Activated naive CD8-positive, alpha-beta T cell treated with anti-CD3 and anti-CD28 coated beads, Interleukin-2, amount 10 ng/mL, durations not matched to agents 7 days and 5 days (primary cell): ENCODE measurements around the gene CCDC80. TPM values are rescaled to one million over a fixed set of nuclear protein-coding genes. Genes with fewer than 3 reads are reported as not detected.

Source experiments
- ATAC-seq: fragments of 150-1000 bp; cut with Tn5 transposase; one replicate; pipeline ENCODE4 v1.10.0; 2021; ENCODE audit warnings: low read depth, moderate library complexity
- POLR2A ChIA-PET: fragments of 350-600 bp; sonication (Branson Sonifier 250); formaldehyde crosslinking; loops from one replicate; lab custom pipeline; 2021; ENCODE audit warnings: antibody characterized with exemption; lab: Charles Lee
- DNase-seq: peaks from one replicate; pipeline ENCODE4 v3.0.0; 2021
- H3K27ac Mint-ChIP-seq: one replicate; pipeline ENCODE4 v1.8.0; 2022; ENCODE audit warnings: mild to moderate bottlenecking, mixed read lengths
- H3K27me3 Mint-ChIP-seq: one replicate; pipeline ENCODE4 v1.8.0; 2022; ENCODE audit warnings: mild to moderate bottlenecking, moderate library complexity, mixed read lengths
- H3K36me3 Mint-ChIP-seq: one replicate; pipeline ENCODE4 v1.8.0; 2021; ENCODE audit warnings: mild to moderate bottlenecking, mixed read lengths
- H3K4me1 Mint-ChIP-seq: one replicate; pipeline ENCODE4 v1.8.0; 2021; ENCODE audit warnings: mixed read lengths
- H3K4me3 Mint-ChIP-seq: one replicate; pipeline ENCODE4 v1.8.0; 2022; ENCODE audit warnings: mild to moderate bottlenecking, moderate library complexity, mixed read lengths
- H3K9me3 Mint-ChIP-seq: one replicate; pipeline ENCODE4 v1.8.0; 2021; ENCODE audit warnings: mixed read lengths
- total RNA-seq, 2 experiments: library from RNA; stranded (reverse); gene quantifications; one replicate each; pipeline ENCODE4 v1.2.3, GENCODE V29; 2021

Gene CCDC80
- total RNA-seq, 2 experiments from 2014 or later, result not detected

DNA sequence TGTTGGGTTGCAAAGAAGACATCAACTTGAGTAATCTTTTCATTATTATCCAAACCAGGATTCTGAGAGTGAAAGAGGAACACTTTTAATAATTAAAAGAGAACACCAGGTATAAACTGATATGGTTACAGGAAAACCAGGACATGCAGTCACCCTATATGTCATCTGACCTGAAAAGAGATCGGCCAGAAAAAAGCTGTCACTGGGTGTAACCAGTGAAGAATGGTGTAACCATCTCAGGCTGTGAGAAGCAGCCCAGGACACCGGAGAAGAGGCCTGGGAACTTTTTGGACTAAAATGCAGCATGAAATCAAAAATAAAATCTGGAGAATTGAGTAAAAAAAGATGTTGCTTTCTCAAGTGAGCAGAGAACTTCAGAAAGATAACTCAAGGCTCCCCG, 10.1 kb upstream of the CCDC80 start:
- H3K36me3 Mint-ChIP-seq, result peaks cover 5% of the 10 kb centered on the region
- H3K4me1 Mint-ChIP-seq, result peaks cover 15% of the 10 kb centered on the region
- no peak for DNase-seq
- POLR2A ChIA-PET, result no interaction called here
- ATAC-seq, result no peak
- peaks cover 8% of the 10 kb centered on the region for H3K27me3 Mint-ChIP-seq
- no peak overlapping the region for H3K27ac Mint-ChIP-seq
- H3K9me3 Mint-ChIP-seq, result peaks cover 1% of the 10 kb centered on the region
- H3K4me3 Mint-ChIP-seq, result no peak overlapping the region

DNA sequence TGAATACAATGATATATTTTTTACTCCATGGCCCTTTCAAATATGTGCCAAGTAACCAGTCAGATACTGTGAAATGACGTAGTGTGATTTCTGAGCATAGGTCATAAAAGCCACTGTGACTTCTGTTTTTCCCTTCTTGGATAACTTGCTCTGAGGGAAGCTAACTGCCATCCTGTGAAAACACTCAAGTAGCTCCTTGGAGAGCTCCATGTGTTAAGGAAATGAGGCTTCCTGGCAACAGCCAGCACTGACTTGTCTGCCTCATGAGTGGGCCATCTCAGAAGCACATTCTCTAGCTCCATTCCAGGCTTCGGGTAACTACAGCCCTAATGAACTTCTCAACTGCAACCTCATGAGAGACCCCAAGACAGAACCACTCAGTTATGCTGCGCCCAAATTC, 9.5 kb upstream of the CCDC80 start:
- H3K9me3 Mint-ChIP-seq, result peaks cover 1% of the 10 kb centered on the region
- H3K27ac Mint-ChIP-seq, result no peak overlapping the region
- ATAC-seq (no peak), DNase-seq (no peak)
- peaks cover 5% of the 10 kb centered on the region for H3K36me3 Mint-ChIP-seq
- H3K4me1 Mint-ChIP-seq, result peaks cover 15% of the 10 kb centered on the region
- H3K4me3 Mint-ChIP-seq, result no peak overlapping the region
- POLR2A ChIA-PET, result interaction anchor here (0.7 kb wide), 1 partner anchor 23 kb away, joined by 3 read pairs; no protein-coding TSS in a partner anchor
- H3K27me3 Mint-ChIP-seq, result peaks cover 8% of the 10 kb centered on the region

- Mint-ChIP-seq H3K36me3 (peaks cover 5% of the 10 kb centered on the region), H3K9me3 (peaks cover 1% of the 10 kb centered on the region), H3K27me3 (peaks cover 6% of the 10 kb centered on the region), H3K4me1 (peaks cover 13% of the 10 kb centered on the region), H3K27ac (no peak overlapping the region), H3K4me3 (no peak overlapping the region)
- no peak for DNase-seq
- no peak for ATAC-seq
- POLR2A ChIA-PET, result no interaction called here
Measured at GRCh38 chr3:112649478-112649735, 8.5 kb upstream of the CCDC80 start.

GRCh38 chr3:112647122-112647521, 6.2 kb upstream of the CCDC80 start:
- peaks cover 5% of the 10 kb centered on the region for H3K36me3 Mint-ChIP-seq
- H3K27ac Mint-ChIP-seq, result no peak overlapping the region

GRCh38 chr3:112646623-112647022, 5.7 kb upstream of the CCDC80 start:
- Mint-ChIP-seq H3K27ac (no peak overlapping the region), H3K4me3 (no peak overlapping the region), H3K27me3 (peaks cover 7% of the 10 kb centered on the region), H3K9me3 (peaks cover 1% of the 10 kb centered on the region), H3K4me1 (peaks cover 29% of the 10 kb centered on the region), H3K36me3 (peaks cover 5% of the 10 kb centered on the region)
- no peak for ATAC-seq
- DNase-seq, result no peak
- POLR2A ChIA-PET, result no interaction called here

More at GRCh38 chr3:112647122-112647521, 6.2 kb upstream of the CCDC80 start:
- no peak overlapping the region for H3K4me3 Mint-ChIP-seq
- peaks cover 6% of the 10 kb centered on the region for H3K27me3 Mint-ChIP-seq
- no peak for ATAC-seq
- DNase-seq, result no peak
- POLR2A ChIA-PET, result no interaction called here
- H3K9me3 Mint-ChIP-seq, result peaks cover 1% of the 10 kb centered on the region
- peaks cover 29% of the 10 kb centered on the region for H3K4me1 Mint-ChIP-seq

DNA sequence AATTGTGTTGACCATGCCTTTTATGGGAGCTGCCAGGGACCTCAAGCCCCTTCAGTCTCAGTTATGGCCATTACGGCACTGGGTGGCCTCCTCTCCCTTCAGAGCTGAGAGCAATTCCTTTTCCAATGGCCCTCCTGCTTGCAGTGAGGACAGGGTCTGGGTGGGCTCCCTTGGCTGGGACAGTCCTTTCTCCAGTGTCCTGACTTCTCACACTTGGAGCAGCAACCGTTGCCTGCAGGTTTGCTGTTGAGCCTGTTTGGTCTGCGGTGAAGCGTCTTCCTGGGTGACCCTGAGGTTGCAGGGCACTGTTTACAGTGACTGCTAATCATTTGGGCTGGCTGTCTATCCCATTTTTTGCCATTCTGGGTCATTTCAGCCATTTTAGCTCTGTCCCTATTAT, 3.5 kb upstream of the CCDC80 start:
- Mint-ChIP-seq H3K27ac (no peak overlapping the region), H3K36me3 (peaks cover 4% of the 10 kb centered on the region), H3K9me3 (peaks cover 1% of the 10 kb centered on the region), H3K4me3 (no peak overlapping the region), H3K4me1 (peaks cover 26% of the 10 kb centered on the region), H3K27me3 (peaks cover 7% of the 10 kb centered on the region)
- no peak for DNase-seq
- POLR2A ChIA-PET, result interaction anchor here (0.9 kb wide), 1 partner anchor 77 kb away, joined by 3 read pairs; no protein-coding TSS in a partner anchor
- ATAC-seq, result no peak

DNA sequence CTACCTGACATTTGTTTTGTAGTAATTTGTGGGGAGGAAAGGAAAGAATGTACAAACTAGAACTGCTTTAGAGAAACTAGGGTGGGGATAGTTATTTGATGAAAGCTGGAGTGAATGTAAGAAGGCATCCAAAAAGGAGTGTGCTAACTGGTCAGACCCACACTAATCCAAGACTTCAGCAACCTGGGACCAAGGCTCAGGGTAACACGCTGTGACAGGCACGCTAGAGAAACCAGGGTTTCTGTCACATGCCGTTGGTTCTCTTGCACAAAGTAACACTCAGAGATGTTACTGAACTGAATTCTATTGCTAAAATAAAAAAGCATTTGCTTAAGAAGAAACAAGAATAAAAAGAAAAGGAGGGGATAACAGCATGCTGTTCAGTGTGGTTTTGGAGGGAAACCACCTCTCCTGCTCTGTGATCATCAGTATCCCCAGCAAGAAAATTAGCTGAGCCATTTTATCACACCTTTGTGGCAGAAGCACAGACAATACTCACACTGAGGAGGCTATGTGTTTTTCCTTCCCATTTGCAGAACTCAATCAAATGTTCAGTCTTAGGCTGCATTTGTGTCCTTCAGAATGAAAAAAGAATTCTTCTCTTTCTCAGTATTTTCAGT, 2.8 kb upstream of the CCDC80 start:
- no peak for ATAC-seq
- peaks cover 7% of the 10 kb centered on the region for H3K27me3 Mint-ChIP-seq
- DNase-seq, result no peak
- no peak overlapping the region for H3K4me3 Mint-ChIP-seq
- no peak overlapping the region for H3K27ac Mint-ChIP-seq
- POLR2A ChIA-PET, result interaction anchor here (1.2 kb wide), 1 partner anchor 33 kb away, joined by 3 read pairs; no protein-coding TSS in a partner anchor
- H3K9me3 Mint-ChIP-seq, result peaks cover under 1% of the 10 kb centered on the region
- H3K4me1 Mint-ChIP-seq, result peaks cover 20% of the 10 kb centered on the region
- peaks cover under 1% of the 10 kb centered on the region for H3K36me3 Mint-ChIP-seq

DNA sequence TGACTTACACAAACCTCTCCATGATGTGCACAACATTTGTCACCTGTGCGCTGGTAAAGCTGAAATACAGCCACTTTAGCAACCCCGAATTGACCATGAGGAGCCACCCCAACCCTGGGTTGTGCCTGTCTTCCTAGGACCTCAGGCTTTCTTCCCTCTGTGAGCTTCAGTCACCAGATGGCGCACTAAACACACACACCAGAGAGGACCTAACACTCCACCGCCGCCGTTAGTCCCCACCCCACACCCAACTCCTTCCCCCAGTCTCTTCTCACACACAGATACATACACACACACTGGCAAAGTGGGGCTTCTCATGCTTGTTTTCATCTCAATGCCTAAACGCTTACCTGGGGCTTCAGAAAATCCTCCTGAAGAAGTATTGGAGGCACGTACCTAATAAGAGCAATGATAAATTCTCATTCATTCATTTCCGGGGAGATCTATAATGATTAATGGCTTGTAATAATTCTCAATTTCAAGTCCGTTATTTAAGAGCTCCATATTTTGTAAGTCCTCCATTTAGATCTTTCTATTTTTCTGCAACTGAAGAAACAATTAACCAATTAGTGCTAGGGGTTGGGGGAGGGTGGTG, 2.1 kb upstream of the CCDC80 start:
- peak overlapping the region; percentile 70 for H3K27ac Mint-ChIP-seq
- H3K4me3 Mint-ChIP-seq, result peak overlapping the region; percentile 72
- H3K36me3 Mint-ChIP-seq, result no peaks in the 10 kb centered on the region
- H3K4me1 Mint-ChIP-seq, result peaks cover 16% of the 10 kb centered on the region
- DNase-seq (peak; percentile 72), ATAC-seq (peak; percentile 98)
- H3K27me3 Mint-ChIP-seq, result peaks cover 8% of the 10 kb centered on the region
- H3K9me3 Mint-ChIP-seq, result no peaks in the 10 kb centered on the region
- POLR2A ChIA-PET, result interaction anchor here (1.2 to 1.5 kb wide), 2 partner anchors 34 to 336 kb away, joined by 3 to 4 read pairs; no protein-coding TSS in a partner anchor

DNA sequence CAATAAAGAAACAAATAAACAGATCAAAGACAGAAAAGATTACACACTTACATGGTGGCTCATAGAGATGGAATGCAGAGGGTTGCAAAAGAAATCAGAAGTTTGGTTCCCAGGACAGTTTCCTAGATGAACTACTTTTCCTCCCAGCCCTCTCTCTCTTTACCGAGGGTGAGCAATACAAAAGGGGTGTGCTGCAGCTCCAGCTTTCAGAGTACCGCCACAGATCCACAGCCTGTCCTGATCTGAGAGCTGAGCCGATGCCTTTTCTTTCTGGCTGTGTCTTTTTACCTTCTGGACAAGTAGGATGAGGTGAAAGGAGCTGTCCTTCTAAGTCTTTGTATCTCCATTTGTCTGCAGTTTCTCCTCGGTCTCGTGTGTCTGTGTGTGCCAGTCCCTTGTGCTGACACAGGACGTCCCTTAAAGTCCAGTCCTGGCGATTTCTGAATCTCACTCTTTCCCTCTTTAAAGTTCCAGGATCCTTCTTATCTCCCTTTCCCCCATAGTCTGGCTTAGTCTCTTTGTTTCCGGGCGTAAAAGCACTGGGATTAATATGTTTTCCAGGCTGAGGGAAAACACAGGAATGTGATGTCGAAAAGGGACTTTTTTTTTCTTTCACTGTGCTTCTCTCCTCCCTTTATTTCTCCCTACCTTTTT, 540 bp downstream of the CCDC80 start:
- Mint-ChIP-seq H3K27ac (no peak overlapping the region), H3K36me3 (no peaks in the 10 kb centered on the region), H3K9me3 (no peaks in the 10 kb centered on the region), H3K27me3 (peaks cover 12% of the 10 kb centered on the region), H3K4me3 (no peak overlapping the region), H3K4me1 (peaks cover 17% of the 10 kb centered on the region)
- ATAC-seq, result no peak
- no peak for DNase-seq
- POLR2A ChIA-PET, result no interaction called here

DNA sequence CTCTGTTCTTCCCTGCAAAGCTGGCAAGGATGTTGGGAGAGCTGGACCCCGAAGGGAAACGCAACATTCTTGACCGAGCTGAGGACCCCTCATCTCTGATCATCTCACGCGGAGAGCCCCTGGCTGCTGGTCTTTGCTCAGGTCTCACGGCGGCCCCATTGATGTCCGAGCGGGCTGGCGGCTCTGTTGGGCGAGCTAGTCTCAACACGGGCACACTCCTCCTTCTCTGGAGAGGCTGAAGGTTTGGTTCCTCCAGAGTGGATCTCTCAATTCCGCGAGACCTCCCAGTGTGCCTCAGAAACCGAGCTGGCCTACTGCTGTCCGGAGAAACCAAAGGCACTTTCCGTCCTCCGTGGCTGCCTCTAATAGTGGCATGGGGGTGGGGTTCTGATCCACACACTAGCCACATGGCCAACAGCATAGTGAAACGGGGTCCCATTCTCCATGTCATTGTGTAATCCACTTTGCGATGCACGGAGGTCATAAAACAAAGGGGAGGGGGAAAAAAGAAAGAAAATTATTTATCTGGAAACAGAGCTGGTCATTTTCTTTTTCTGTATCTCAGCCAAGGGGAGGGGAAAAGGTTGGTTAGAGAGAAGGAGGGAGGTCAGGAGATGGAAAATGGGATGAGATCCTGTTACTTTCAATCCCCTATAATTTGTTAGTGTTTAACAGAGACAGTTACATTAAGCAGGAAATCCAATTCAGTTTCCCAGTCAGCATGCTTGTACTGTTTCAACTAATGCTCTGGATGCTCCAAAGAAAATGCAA, 1.3 kb downstream of the CCDC80 start:
- H3K27me3 Mint-ChIP-seq, result peaks cover 12% of the 10 kb centered on the region
- no peak overlapping the region for H3K4me3 Mint-ChIP-seq
- DNase-seq, result no peak
- POLR2A ChIA-PET, result no interaction called here
- H3K4me1 Mint-ChIP-seq, result peaks cover 17% of the 10 kb centered on the region
- no peak for ATAC-seq
- H3K9me3 Mint-ChIP-seq, result no peaks in the 10 kb centered on the region
- H3K36me3 Mint-ChIP-seq, result no peaks in the 10 kb centered on the region
- no peak overlapping the region for H3K27ac Mint-ChIP-seq

DNA sequence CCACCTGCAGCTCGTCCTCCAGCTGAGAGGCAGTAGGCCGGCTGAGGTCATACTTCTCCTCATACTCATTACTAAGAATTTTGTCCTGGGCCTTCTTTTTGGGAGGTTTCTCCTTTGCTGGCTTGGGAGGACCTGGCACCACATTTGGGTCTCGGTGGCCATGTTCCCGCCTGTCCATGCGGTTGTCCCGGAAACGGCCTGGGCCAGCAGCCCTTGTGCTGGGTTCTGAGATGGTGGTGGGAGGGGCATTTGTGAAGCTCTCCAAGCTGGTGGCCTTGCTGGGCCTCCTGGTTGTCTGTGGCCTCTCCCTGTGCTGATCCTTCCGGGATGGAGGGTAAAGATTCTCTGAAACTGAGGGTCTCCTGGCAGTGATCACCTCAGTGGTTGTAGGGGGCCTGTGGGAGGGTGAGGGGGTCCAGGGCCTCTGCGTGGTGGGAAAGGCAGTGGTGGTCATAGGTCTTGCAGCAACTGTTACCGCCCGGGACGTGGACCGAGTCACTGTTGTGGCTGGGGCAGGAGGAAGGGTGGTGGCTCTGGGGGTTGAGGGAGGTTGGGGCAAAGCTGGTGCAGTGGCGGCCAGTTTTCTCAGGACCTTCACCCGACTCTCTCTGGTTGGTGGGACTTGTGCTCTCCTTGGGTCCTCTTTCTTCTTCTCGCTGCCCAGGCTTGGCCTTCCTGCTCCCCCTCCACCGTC, 2.5 kb downstream of the CCDC80 start:
- no peak overlapping the region for H3K27ac Mint-ChIP-seq
- POLR2A ChIA-PET, result no interaction called here
- DNase-seq (no peak), ATAC-seq (no peak)
- no peaks in the 10 kb centered on the region for H3K36me3 Mint-ChIP-seq
- peaks cover 9% of the 10 kb centered on the region for H3K4me1 Mint-ChIP-seq
- H3K4me3 Mint-ChIP-seq, result no peak overlapping the region
- no peaks in the 10 kb centered on the region for H3K9me3 Mint-ChIP-seq
- peaks cover 12% of the 10 kb centered on the region for H3K27me3 Mint-ChIP-seq

DNA sequence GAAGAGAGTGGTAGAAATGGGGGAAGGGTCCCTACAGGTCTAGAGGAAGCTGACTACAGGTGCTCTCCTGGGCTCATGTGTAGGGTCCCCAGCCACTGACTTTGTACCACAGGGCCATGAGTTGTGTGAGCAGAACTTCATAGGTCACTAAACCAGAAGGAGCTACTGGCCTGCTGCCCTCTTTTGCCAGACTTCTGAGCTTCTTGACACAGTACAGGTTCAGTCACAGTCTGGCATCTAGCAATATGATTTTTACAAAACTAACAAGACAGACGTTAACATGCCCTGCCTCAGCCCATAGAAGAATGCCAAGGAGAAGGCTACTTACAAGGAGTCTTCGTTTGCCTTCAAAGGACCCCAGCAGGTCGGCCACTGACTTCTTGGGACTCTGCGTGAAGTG, 3.2 kb downstream of the CCDC80 start:
- Mint-ChIP-seq H3K4me3 (no peak overlapping the region), H3K36me3 (no peaks in the 10 kb centered on the region), H3K9me3 (no peaks in the 10 kb centered on the region), H3K4me1 (peaks cover 1% of the 10 kb centered on the region), H3K27ac (no peak overlapping the region), H3K27me3 (peaks cover 15% of the 10 kb centered on the region)
- no peak for DNase-seq
- ATAC-seq, result no peak
- POLR2A ChIA-PET, result no interaction called here

DNA sequence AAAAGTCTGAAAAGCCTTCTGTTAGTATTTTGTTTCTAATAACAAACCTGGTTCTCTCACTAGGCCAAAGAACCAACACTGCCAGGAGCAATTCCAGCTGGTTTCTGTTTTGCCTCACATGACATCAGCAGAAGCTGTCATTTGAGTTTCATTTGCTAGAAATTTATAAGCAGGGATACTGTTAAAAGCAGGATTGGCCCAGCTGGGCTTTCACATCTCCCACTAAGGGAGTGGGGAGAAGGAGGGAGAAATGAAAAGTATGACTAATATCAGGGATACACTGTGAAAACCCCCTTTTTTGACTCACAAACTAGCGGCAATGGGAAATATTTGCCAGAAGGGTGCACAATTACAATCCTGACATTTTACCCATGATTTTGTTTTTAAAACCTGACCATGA, 5.3 kb downstream of the CCDC80 start:
- Mint-ChIP-seq H3K36me3 (no peaks in the 10 kb centered on the region), H3K4me3 (no peak overlapping the region), H3K9me3 (no peaks in the 10 kb centered on the region), H3K27ac (no peak overlapping the region), H3K4me1 (peaks cover 1% of the 10 kb centered on the region), H3K27me3 (peaks cover 18% of the 10 kb centered on the region)
- DNase-seq (no peak), ATAC-seq (no peak)
- POLR2A ChIA-PET, result interaction anchor here (0.6 kb wide), 1 partner anchor 166 kb away, joined by 3 read pairs; no protein-coding TSS in a partner anchor
